ENCODE measurements around the gene ATP6V1G2.

DNA sequence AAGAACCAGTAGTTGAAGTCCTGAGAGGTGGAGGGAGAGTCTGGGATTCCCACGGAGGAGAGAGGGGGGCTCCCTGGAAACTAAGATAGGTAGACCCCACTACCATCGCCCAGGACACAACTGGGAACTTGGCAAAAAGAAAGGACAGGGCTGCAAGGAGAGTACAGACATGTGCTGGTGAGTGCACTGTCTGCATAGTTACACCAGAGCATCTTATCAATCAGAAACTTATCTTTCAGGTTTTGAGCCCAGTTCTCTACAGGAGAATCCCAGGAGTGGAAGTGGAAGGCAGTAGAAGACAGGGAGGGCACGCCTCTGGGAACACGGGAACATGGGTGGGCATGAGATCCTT lies 13.2 kb upstream of the ATP6V1G2 start:
- TF ChIP-seq, protein P1, sequence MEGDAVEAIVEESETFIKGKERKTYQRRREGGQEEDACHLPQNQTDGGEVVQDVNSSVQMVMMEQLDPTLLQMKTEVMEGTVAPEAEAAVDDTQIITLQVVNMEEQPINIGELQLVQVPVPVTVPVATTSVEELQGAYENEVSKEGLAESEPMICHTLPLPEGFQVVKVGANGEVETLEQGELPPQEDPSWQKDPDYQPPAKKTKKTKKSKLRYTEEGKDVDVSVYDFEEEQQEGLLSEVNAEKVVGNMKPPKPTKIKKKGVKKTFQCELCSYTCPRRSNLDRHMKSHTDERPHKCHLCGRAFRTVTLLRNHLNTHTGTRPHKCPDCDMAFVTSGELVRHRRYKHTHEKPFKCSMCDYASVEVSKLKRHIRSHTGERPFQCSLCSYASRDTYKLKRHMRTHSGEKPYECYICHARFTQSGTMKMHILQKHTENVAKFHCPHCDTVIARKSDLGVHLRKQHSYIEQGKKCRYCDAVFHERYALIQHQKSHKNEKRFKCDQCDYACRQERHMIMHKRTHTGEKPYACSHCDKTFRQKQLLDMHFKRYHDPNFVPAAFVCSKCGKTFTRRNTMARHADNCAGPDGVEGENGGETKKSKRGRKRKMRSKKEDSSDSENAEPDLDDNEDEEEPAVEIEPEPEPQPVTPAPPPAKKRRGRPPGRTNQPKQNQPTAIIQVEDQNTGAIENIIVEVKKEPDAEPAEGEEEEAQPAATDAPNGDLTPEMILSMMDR (IDR thresholded peaks at IDR 0.05): no peak
- TF ChIP-seq POLR2A (IDR thresholded peaks at IDR 0.05): no peak
